ENCODE data around the gene TMCC1. TPM values are rescaled to one million over a fixed set of nuclear protein-coding genes. Genes with fewer than 3 reads are reported as not detected.
A peak's percentile ranks its signal among the peaks of the same experiment; 100 is the strongest.

Gene TMCC1
- total RNA-seq, 1 donor from 2014 or later = 37.8 TPM

- Mint-ChIP-seq H3K36me3 (ENCODE audit: unreplicated experiment) (no peaks in the 10 kb centered on the region), H3K27me3 (ENCODE audit: unreplicated experiment) (no peaks in the 10 kb centered on the region), H3K4me3 (ENCODE audit: unreplicated experiment) (peak overlapping the region; percentile 97), H3K27ac (ENCODE audit: unreplicated experiment) (peak overlapping the region; percentile 93), H3K4me1 (ENCODE audit: unreplicated experiment) (peaks cover 70% of the 10 kb centered on the region), H3K9me3 (ENCODE audit: unreplicated experiment) (no peaks in the 10 kb centered on the region)
- no peak for DNase-seq (ENCODE audit: extremely low spot score, unreplicated experiment)
- TF ChIP-seq, protein P1, sequence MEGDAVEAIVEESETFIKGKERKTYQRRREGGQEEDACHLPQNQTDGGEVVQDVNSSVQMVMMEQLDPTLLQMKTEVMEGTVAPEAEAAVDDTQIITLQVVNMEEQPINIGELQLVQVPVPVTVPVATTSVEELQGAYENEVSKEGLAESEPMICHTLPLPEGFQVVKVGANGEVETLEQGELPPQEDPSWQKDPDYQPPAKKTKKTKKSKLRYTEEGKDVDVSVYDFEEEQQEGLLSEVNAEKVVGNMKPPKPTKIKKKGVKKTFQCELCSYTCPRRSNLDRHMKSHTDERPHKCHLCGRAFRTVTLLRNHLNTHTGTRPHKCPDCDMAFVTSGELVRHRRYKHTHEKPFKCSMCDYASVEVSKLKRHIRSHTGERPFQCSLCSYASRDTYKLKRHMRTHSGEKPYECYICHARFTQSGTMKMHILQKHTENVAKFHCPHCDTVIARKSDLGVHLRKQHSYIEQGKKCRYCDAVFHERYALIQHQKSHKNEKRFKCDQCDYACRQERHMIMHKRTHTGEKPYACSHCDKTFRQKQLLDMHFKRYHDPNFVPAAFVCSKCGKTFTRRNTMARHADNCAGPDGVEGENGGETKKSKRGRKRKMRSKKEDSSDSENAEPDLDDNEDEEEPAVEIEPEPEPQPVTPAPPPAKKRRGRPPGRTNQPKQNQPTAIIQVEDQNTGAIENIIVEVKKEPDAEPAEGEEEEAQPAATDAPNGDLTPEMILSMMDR (IDR thresholded peaks at IDR 0.05) = no peak
Measured at GRCh38 chr3:129605922-129606635, 287.4 kb downstream of the TMCC1 start.

GRCh38 chr3:129605203-129605921 lies 288.1 kb downstream of the TMCC1 start:
- peak overlapping the region; percentile 93 for H3K27ac Mint-ChIP-seq (ENCODE audit: unreplicated experiment)
- no peaks in the 10 kb centered on the region for H3K9me3 Mint-ChIP-seq (ENCODE audit: unreplicated experiment)
- TF ChIP-seq, protein P1 (IDR thresholded peaks at IDR 0.05) = no peak
- peaks cover 73% of the 10 kb centered on the region for H3K4me1 Mint-ChIP-seq (ENCODE audit: unreplicated experiment)
- no peaks in the 10 kb centered on the region for H3K27me3 Mint-ChIP-seq (ENCODE audit: unreplicated experiment)
- H3K36me3 Mint-ChIP-seq (ENCODE audit: unreplicated experiment) = no peaks in the 10 kb centered on the region
- no peak for DNase-seq (ENCODE audit: extremely low spot score, unreplicated experiment)
- peak overlapping the region; percentile 97 for H3K4me3 Mint-ChIP-seq (ENCODE audit: unreplicated experiment)

DNA sequence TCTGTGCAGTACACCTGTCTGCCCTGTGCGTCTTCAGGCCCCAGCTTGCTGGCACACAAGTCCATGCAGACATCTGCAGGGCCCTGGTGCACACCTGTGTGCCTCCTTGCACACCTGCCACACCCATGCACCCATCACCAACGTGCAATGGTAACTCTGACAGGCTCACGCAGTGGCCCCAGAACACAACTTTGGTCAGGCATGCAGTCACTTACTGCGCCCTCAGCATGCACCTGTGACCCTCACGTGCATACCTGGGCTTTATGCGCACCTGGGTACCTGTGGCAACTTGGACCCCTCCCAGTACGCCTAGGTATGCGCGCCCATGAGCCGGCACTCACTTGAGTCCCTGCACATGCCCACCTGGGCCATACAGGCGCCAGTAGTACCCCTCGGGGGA lies 288.7 kb downstream of the TMCC1 start:
- Mint-ChIP-seq H3K27me3 (ENCODE audit: unreplicated experiment) (no peaks in the 10 kb centered on the region), H3K36me3 (ENCODE audit: unreplicated experiment) (no peaks in the 10 kb centered on the region), H3K27ac (ENCODE audit: unreplicated experiment) (peak overlapping the region; percentile 91), H3K9me3 (ENCODE audit: unreplicated experiment) (no peaks in the 10 kb centered on the region), H3K4me1 (ENCODE audit: unreplicated experiment) (peaks cover 73% of the 10 kb centered on the region), H3K4me3 (ENCODE audit: unreplicated experiment) (peak overlapping the region; percentile 97)
- DNase-seq (ENCODE audit: extremely low spot score, unreplicated experiment) = no peak
- TF ChIP-seq, protein P1 (IDR thresholded peaks at IDR 0.05) = no peak

- Mint-ChIP-seq H3K4me3 (ENCODE audit: unreplicated experiment) (peak overlapping the region; percentile 97), H3K4me1 (ENCODE audit: unreplicated experiment) (peaks cover 74% of the 10 kb centered on the region), H3K27ac (ENCODE audit: unreplicated experiment) (peak overlapping the region; percentile 91), H3K27me3 (ENCODE audit: unreplicated experiment) (no peaks in the 10 kb centered on the region), H3K9me3 (ENCODE audit: unreplicated experiment) (no peaks in the 10 kb centered on the region), H3K36me3 (ENCODE audit: unreplicated experiment) (no peaks in the 10 kb centered on the region)
- TF ChIP-seq, protein P1 (IDR thresholded peaks at IDR 0.05) = no peak
- DNase-seq (ENCODE audit: extremely low spot score, unreplicated experiment) = no peak
Measured at GRCh38 chr3:129603991-129604749, 289.3 kb downstream of the TMCC1 start.

GRCh38 chr3:129603561-129603942 lies 290.0 kb downstream of the TMCC1 start:
- Mint-ChIP-seq H3K27me3 (ENCODE audit: unreplicated experiment) (no peaks in the 10 kb centered on the region), H3K36me3 (ENCODE audit: unreplicated experiment) (no peaks in the 10 kb centered on the region), H3K9me3 (ENCODE audit: unreplicated experiment) (no peaks in the 10 kb centered on the region), H3K27ac (ENCODE audit: unreplicated experiment) (peak overlapping the region; percentile 91), H3K4me3 (ENCODE audit: unreplicated experiment) (peak overlapping the region; percentile 97), H3K4me1 (ENCODE audit: unreplicated experiment) (peaks cover 76% of the 10 kb centered on the region)
- DNase-seq (ENCODE audit: extremely low spot score, unreplicated experiment) = no peak
- TF ChIP-seq, protein P1 (IDR thresholded peaks at IDR 0.05) = no peak

All from osteocyte (in vitro differentiated cells).